Loucy (cell line): ENCODE data around the gene SLC12A2.

ENCODE experiments used
- CTCF ChIP-seq: fragments of 200-600 bp; sonication (generic); conservative IDR thresholded peaks from 2 replicates; pipeline ENCODE4 v1.5.1; 2014; ENCODE audit warnings: mild to moderate bottlenecking, antibody characterized with exemption, low read length
- EZH2phosphoT487 ChIP-seq: fragments of 200-600 bp; IDR thresholded peaks from 2 replicates; pipeline ENCODE4 v1.6.1; 2018; ENCODE audit warnings: antibody characterized with exemption, mild to moderate bottlenecking, moderate library complexity, borderline replicate concordance

- no peak for TF ChIP-seq CTCF
- TF ChIP-seq EZH2phosphoT487: no peak
These were observed 32.9 kb downstream of the SLC12A2 start for GRCh38 chr5:128116445-128116844.
